Measurements from ENCODE around the gene ROBO2.

- TF ChIP-seq POLR2A (IDR thresholded peaks at IDR 0.05) (no peak), CTCF (IDR thresholded peaks at IDR 0.05 in 8 of 11, conservative IDR thresholded peaks at IDR 0.05 in 3 of 11) (no peak)
Observed at GRCh38 chr3:77059354-77059753, 19.5 kb downstream of the ROBO2 start.
